ENCODE data around the gene ITPRIPL2.

Gene ITPRIPL2

DNA sequence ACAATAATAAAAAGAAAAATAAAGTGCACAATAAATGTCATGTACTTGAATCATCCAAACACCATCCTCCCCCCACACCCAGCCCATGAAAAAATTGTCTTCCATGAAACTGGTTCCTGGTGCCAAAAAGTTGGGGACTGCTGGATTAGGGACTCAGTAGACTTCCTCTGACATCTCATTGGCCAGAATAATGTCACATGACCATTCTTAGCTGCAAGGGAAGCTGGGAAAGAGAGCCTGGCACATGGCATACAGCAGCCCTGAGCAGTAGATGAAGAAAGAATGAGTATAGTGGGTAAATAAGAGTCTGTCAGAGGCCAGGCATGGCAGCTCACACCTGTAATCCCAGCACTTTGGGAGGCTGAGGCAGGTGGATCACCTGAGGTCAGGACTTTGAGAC is 12.5 kb downstream of the ITPRIPL2 start:
- H3K9me3 ChIP-seq: no peaks in the 10 kb centered on the region
- H3K4me1 ChIP-seq: no peaks in the 10 kb centered on the region
- no peak overlapping the region for H3K4me3 ChIP-seq (ENCODE audit: low read depth, low read length)
- H3K27me3 ChIP-seq: no peaks in the 10 kb centered on the region
- no peak for DNase-seq
- no peaks in the 10 kb centered on the region for H3K36me3 ChIP-seq
- no peak for TF ChIP-seq CTCF (IDR thresholded peaks at IDR 0.05; ENCODE audit: low read depth, low read length)

DNA sequence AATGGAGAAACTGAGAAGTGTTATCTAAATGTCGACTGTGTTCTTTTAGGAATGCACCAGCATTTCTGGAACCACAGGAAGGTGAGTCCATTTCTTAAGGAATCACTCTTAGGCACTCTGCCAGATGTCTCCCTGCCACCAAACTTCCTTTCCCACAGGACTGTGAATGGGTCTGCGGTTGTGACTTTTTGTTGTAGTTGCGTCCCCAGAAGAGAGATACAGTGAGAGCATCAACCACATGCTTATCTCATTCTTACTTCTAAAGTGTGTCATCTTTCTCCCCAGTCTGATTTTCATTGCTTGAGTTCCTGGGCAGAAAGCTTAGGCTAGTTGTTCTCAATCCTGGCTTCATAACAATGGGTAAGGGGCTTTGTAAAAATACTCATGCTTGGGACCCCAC is 13.4 kb downstream of the ITPRIPL2 start:
- Histone ChIP-seq H3K4me1 (no peaks in the 10 kb centered on the region), H3K9me3 (no peaks in the 10 kb centered on the region), H3K27me3 (no peaks in the 10 kb centered on the region), H3K36me3 (no peaks in the 10 kb centered on the region), H3K4me3 (ENCODE audit: low read depth, low read length) (no peak overlapping the region)
- no peak for DNase-seq
- no peak for TF ChIP-seq CTCF (IDR thresholded peaks at IDR 0.05; ENCODE audit: low read depth, low read length)

GRCh38 chr16:19127674-19128131 is 13.9 kb downstream of the ITPRIPL2 start:
- Histone ChIP-seq H3K4me1 (no peaks in the 10 kb centered on the region), H3K27me3 (no peaks in the 10 kb centered on the region), H3K4me3 (ENCODE audit: low read depth, low read length) (no peak overlapping the region), H3K36me3 (no peaks in the 10 kb centered on the region), H3K9me3 (no peaks in the 10 kb centered on the region)
- DNase-seq: no peak
- no peak for TF ChIP-seq CTCF (IDR thresholded peaks at IDR 0.05; ENCODE audit: low read depth, low read length)

DNA sequence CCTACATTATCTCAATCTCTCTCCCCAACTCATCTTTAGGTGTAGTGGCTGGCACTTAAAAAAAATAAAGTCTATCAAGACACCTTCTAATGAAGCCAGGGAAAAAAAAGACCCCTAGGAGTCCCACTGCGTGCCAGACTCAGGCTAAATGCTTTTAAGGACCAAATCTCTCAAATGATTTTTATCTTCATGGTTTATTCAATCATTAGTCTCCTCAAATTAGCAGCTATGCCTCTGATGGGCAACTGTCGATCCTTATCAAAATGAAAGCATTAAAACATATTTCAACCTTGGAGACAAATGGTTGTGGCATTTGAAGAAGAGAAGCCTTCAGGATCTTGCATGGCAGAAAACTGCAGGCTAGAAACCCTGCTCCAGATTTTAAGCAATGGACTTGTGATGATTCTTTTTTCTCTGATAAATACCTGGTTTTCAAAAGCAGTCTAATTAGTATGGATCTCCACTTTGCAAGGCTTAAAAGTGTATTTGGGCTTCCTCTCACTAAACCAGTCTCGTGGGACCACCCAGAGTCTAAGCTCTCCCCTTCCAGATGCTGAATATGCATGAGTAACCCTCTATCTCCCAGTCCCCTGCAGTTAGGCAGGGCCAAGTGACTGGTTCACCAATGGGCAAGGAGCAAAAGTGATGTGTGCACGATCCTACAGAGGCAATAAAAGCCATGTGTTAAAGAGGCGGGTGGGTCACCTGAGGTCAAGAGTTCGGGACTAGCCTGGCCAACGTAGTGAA is 14.9 kb downstream of the ITPRIPL2 start:
- Histone ChIP-seq H3K4me1 (no peaks in the 10 kb centered on the region), H3K27me3 (no peaks in the 10 kb centered on the region), H3K9me3 (no peaks in the 10 kb centered on the region), H3K36me3 (no peaks in the 10 kb centered on the region), H3K4me3 (ENCODE audit: low read depth, low read length) (no peak overlapping the region)
- DNase-seq: peak; percentile 16
- no peak for TF ChIP-seq CTCF (IDR thresholded peaks at IDR 0.05; ENCODE audit: low read depth, low read length)

GRCh38 chr16:19130385-19130784 is 16.6 kb downstream of the ITPRIPL2 start:
- H3K4me1 ChIP-seq: no peaks in the 10 kb centered on the region
- H3K36me3 ChIP-seq: no peaks in the 10 kb centered on the region
- no peak overlapping the region for H3K4me3 ChIP-seq (ENCODE audit: low read depth, low read length)
- no peaks in the 10 kb centered on the region for H3K9me3 ChIP-seq
- no peak for DNase-seq
- no peak for TF ChIP-seq CTCF (IDR thresholded peaks at IDR 0.05; ENCODE audit: low read depth, low read length)
- no peaks in the 10 kb centered on the region for H3K27me3 ChIP-seq
